HL-60 (cell line): Measurements from ENCODE around the gene ZNF782.
"Not testable (repeated sequence)": the region's sequence is repeated elsewhere in the genome, so short reads cannot be mapped to it uniquely, and the experiment has no call there.

Experiments
- DNase-seq, 2 experiments: peaks; one replicate each; pipeline ENCODE4 v3.0.0-alpha.2; 2010 to 2020; ENCODE audit warnings: low read depth in 1 of 2, low spot score in 1 of 2
- H3K27ac ChIP-seq: fragments of 250-450 bp; sonication (Bioruptor Pico); replicated peaks from 2 replicates; pipeline ENCODE4 v1.5.1; 2020; ENCODE audit warnings: mild to moderate bottlenecking, moderate library complexity
- H3K27me3 ChIP-seq: fragments of 250-450 bp; sonication (Bioruptor Pico); 2 replicates; pipeline ENCODE4 v1.5.1; 2021; ENCODE audit warnings: mild to moderate bottlenecking, moderate library complexity; ENCODE audit not compliant: insufficient read depth, poor library complexity, severe bottlenecking
- H3K4me3 ChIP-seq: replicated peaks from 2 replicates; pipeline ENCODE4 v1.5.1; 2011; ENCODE audit warnings: mild to moderate bottlenecking, control low read depth, low read length; ENCODE audit not compliant: insufficient read depth
- CTCF ChIP-seq: IDR thresholded peaks from one replicate; pipeline ENCODE4 v1.5.1; 2011; ENCODE audit warnings: low read length, control low read depth, inconsistent platforms; ENCODE audit not compliant: insufficient read depth
- GABPA ChIP-seq: IDR thresholded peaks from 2 replicates; pipeline ENCODE4 v1.6.1; 2012; ENCODE audit warnings: low read depth
- POLR2AphosphoS5 ChIP-seq: IDR thresholded peaks from 2 replicates; pipeline ENCODE4 v1.6.1; 2012; ENCODE audit warnings: low read depth
- REST ChIP-seq: IDR thresholded peaks from 2 replicates; pipeline ENCODE4 v1.6.1; 2012; ENCODE audit warnings: low read depth; ENCODE audit not compliant: insufficient replicate concordance
- SPI1 ChIP-seq: IDR thresholded peaks from 2 replicates; pipeline ENCODE4 v1.6.1; 2012; ENCODE audit warnings: low read depth, mild to moderate bottlenecking, borderline replicate concordance

The ZNF782 gene

GRCh38 chr9:96867079-96867804 lies 12.9 kb upstream of the ZNF782 start:
- Histone ChIP-seq H3K27me3 (no peaks in the 10 kb centered on the region), H3K27ac (no peak overlapping the region), H3K4me3 (no peak overlapping the region)
- no peak for DNase-seq
- TF ChIP-seq CTCF (no peak), GABPA (no peak), REST (no peak), POLR2AphosphoS5 (no peak), SPI1 (no peak)

GRCh38 chr9:96865240-96865639 lies 10.9 kb upstream of the ZNF782 start:
- H3K4me3 ChIP-seq, result not testable (repeated sequence)

GRCh38 chr9:96859461-96860198 lies 5.3 kb upstream of the ZNF782 start:
- H3K27ac ChIP-seq, result no peak overlapping the region
- no peak for DNase-seq
- TF ChIP-seq SPI1, result no peak
- no peak for TF ChIP-seq REST
- TF ChIP-seq GABPA, result no peak
- TF ChIP-seq POLR2AphosphoS5, result no peak
- TF ChIP-seq CTCF, result no peak

More at GRCh38 chr9:96865240-96865639, 10.9 kb upstream of the ZNF782 start:
- DNase-seq, H3K27ac ChIP-seq, H3K27me3 ChIP-seq: not testable (repeated sequence)

GRCh38 chr9:96858670-96859069 lies 4.4 kb upstream of the ZNF782 start:
- TF ChIP-seq SPI1 (no peak), CTCF (no peak), GABPA (no peak), POLR2AphosphoS5 (no peak), REST (no peak)
- H3K4me3 ChIP-seq, result no peak overlapping the region
- no peak for DNase-seq
- no peak overlapping the region for H3K27ac ChIP-seq
- no peaks in the 10 kb centered on the region for H3K27me3 ChIP-seq

More at GRCh38 chr9:96859461-96860198, 5.3 kb upstream of the ZNF782 start:
- Histone ChIP-seq H3K27me3 (no peaks in the 10 kb centered on the region), H3K4me3 (no peak overlapping the region)
